ENCODE measurements around the gene PZP. TPM values are rescaled to one million over a fixed set of nuclear protein-coding genes. Genes with fewer than 3 reads are reported as not detected.
"Not testable (repeated sequence)": the region's sequence is repeated elsewhere in the genome, so short reads cannot be mapped to it uniquely, and the experiment has no call there.

PZP gene
- total RNA-seq, 1 experiment from 2014 or later: not detected

GRCh38 chr12:9221483-9221882 is 13.3 kb upstream of the PZP start:
- peaks cover 5 to 7% of the 10 kb centered on the region in 2 experiments; a peak in 4 of 5 replicates for H3K9me3 Mint-ChIP-seq
- no CpG with 5 or more reads among the region's 1 CpG for WGBS (ENCODE audit: extremely low coverage, insufficient read length, low lambda C conversion rate)
- no peaks in the 10 kb centered on the region for H3K9me3 ChIP-seq (ENCODE audit: control insufficient read depth, low read depth, low read length)
- H4K8ac ChIP-seq (replicated peaks; ENCODE audit: insufficient read length, low read depth, low read length): no peak overlapping the region
- no peak overlapping the region for H3K27ac Mint-ChIP-seq
- peaks cover 0 to 5% (median under 1%) of the 10 kb centered on the region in 3 experiments; a peak in 4 of 7 replicates for H3K36me3 Mint-ChIP-seq (ENCODE audit: insufficient read depth in 1 of 3, low read depth in 3 of 3)
- no peak overlapping the region for H3K18ac ChIP-seq (ENCODE audit: insufficient read length, low read depth, low read length)
- H3K4ac ChIP-seq (ENCODE audit: low read depth, low read length): no peak overlapping the region
- no peak overlapping the region for H3K4me3 Mint-ChIP-seq
- no peaks in the 10 kb centered on the region for H3K27me3 ChIP-seq (ENCODE audit: insufficient read depth, low read length)
- H3K4me1 ChIP-seq (ENCODE audit: insufficient read depth, low read length): no peaks in the 10 kb centered on the region
- H4K91ac ChIP-seq (ENCODE audit: insufficient read length, low read depth, low read length): no peak overlapping the region
- H3K27me3 Mint-ChIP-seq (ENCODE audit: low read depth): no peaks in the 10 kb centered on the region; the same call in 1 of the 2 replicates
- no peak overlapping the region for H2BK120ac ChIP-seq (ENCODE audit: low read depth, low read length, poor library complexity, severe bottlenecking)
- H4K20me1 ChIP-seq (ENCODE audit: control insufficient read depth, insufficient read depth, insufficient read length): no peaks in the 10 kb centered on the region
- no peak overlapping the region for H3T11ph ChIP-seq (ENCODE audit: low read length)
- no peaks in the 10 kb centered on the region for H3K4me1 Mint-ChIP-seq
- H3K79me1 ChIP-seq (ENCODE audit: insufficient read depth, low read depth, low read length, poor library complexity, severe bottlenecking): no peaks in the 10 kb centered on the region
- no peak overlapping the region for H2BK5ac ChIP-seq (ENCODE audit: insufficient read length, low read length)
- H4K5ac ChIP-seq (ENCODE audit: insufficient read length, low read depth, low read length): no peak overlapping the region
- H3K23ac ChIP-seq (ENCODE audit: insufficient read length, low read depth, low read length): no peak overlapping the region
- no peak overlapping the region for H3K27ac ChIP-seq (ENCODE audit: insufficient read length, low read depth, low read length)
- DNase-seq: no peak
- H3K9ac ChIP-seq (ENCODE audit: extremely low read depth, insufficient read length, low read length): no peak overlapping the region
- TF ChIP-seq, protein P1, sequence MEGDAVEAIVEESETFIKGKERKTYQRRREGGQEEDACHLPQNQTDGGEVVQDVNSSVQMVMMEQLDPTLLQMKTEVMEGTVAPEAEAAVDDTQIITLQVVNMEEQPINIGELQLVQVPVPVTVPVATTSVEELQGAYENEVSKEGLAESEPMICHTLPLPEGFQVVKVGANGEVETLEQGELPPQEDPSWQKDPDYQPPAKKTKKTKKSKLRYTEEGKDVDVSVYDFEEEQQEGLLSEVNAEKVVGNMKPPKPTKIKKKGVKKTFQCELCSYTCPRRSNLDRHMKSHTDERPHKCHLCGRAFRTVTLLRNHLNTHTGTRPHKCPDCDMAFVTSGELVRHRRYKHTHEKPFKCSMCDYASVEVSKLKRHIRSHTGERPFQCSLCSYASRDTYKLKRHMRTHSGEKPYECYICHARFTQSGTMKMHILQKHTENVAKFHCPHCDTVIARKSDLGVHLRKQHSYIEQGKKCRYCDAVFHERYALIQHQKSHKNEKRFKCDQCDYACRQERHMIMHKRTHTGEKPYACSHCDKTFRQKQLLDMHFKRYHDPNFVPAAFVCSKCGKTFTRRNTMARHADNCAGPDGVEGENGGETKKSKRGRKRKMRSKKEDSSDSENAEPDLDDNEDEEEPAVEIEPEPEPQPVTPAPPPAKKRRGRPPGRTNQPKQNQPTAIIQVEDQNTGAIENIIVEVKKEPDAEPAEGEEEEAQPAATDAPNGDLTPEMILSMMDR (conservative IDR thresholded peaks at IDR 0.05): no peak
- no peak overlapping the region for H3K56ac ChIP-seq (ENCODE audit: insufficient read length, low read depth, low read length)
- H2BK15ac ChIP-seq (ENCODE audit: low read depth, low read length): no peak overlapping the region
- no peak overlapping the region for H3K4me2 ChIP-seq (ENCODE audit: insufficient read depth, insufficient read length, low read length)
- no peak overlapping the region for H2BK12ac ChIP-seq (ENCODE audit: insufficient read length, low read depth, low read length)
- H3K14ac ChIP-seq (ENCODE audit: insufficient read depth, low read length): no peak overlapping the region
- H2BK20ac ChIP-seq (ENCODE audit: low read depth, low read length, poor library complexity, severe bottlenecking): no peak overlapping the region
- H3K79me2 ChIP-seq (ENCODE audit: insufficient read depth, low read length): no peaks in the 10 kb centered on the region
- H2AFZ ChIP-seq (ENCODE audit: low read length): no peak overlapping the region
- no peaks in the 10 kb centered on the region for H3K23me2 ChIP-seq (ENCODE audit: insufficient read length, low read depth, low read length, poor library complexity, severe bottlenecking)
- H2AK5ac ChIP-seq (ENCODE audit: insufficient read length, low read length): no peak overlapping the region

- H4K8ac ChIP-seq (replicated peaks; ENCODE audit: insufficient read length, low read depth, low read length); H2BK15ac ChIP-seq (ENCODE audit: low read depth, low read length); H3K79me2 ChIP-seq (ENCODE audit: insufficient read depth, low read length); H3K14ac ChIP-seq (ENCODE audit: insufficient read depth, low read length); H2BK120ac ChIP-seq (ENCODE audit: low read depth, low read length, poor library complexity, severe bottlenecking); H3K23me2 ChIP-seq (ENCODE audit: insufficient read length, low read depth, low read length, poor library complexity, severe bottlenecking); H3K9me3 Mint-ChIP-seq; H4K5ac ChIP-seq (ENCODE audit: insufficient read length, low read depth, low read length); DNase-seq; H3K4me2 ChIP-seq (ENCODE audit: insufficient read depth, insufficient read length, low read length); H2BK12ac ChIP-seq (ENCODE audit: insufficient read length, low read depth, low read length); H3K9me3 ChIP-seq (ENCODE audit: control insufficient read depth, low read depth, low read length); H3K27me3 ChIP-seq (ENCODE audit: insufficient read depth, low read length); H3K27me3 Mint-ChIP-seq (ENCODE audit: low read depth); H3K4ac ChIP-seq (ENCODE audit: low read depth, low read length); H2BK20ac ChIP-seq (ENCODE audit: low read depth, low read length, poor library complexity, severe bottlenecking); H3K27ac ChIP-seq (ENCODE audit: insufficient read length, low read depth, low read length); H3K79me1 ChIP-seq (ENCODE audit: insufficient read depth, low read depth, low read length, poor library complexity, severe bottlenecking); H3K27ac Mint-ChIP-seq; H4K20me1 ChIP-seq (ENCODE audit: control insufficient read depth, insufficient read depth, insufficient read length); H3T11ph ChIP-seq (ENCODE audit: low read length); H2AFZ ChIP-seq (ENCODE audit: low read length); H4K91ac ChIP-seq (ENCODE audit: insufficient read length, low read depth, low read length); H2BK5ac ChIP-seq (ENCODE audit: insufficient read length, low read length); H3K9ac ChIP-seq (ENCODE audit: extremely low read depth, insufficient read length, low read length); H3K23ac ChIP-seq (ENCODE audit: insufficient read length, low read depth, low read length); H2AK5ac ChIP-seq (ENCODE audit: insufficient read length, low read length); H3K36me3 Mint-ChIP-seq (ENCODE audit: insufficient read depth in 1 of 3, low read depth in 3 of 3); H3K4me1 Mint-ChIP-seq; H3K4me1 ChIP-seq (ENCODE audit: insufficient read depth, low read length); H3K4me3 Mint-ChIP-seq; H3K18ac ChIP-seq (ENCODE audit: insufficient read length, low read depth, low read length); H3K56ac ChIP-seq (ENCODE audit: insufficient read length, low read depth, low read length): not testable (repeated sequence)
- no CpG with 5 or more reads among the region's 9 CpGs for WGBS (ENCODE audit: extremely low coverage, insufficient read length, low lambda C conversion rate)
These were observed 12.8 kb upstream of the PZP start for GRCh38 chr12:9221011-9221410.

All from H9 (cell line).